WTC11 (cell line): ENCODE measurements around the gene MIPEP. TPM values are rescaled to one million over a fixed set of nuclear protein-coding genes. Genes with fewer than 3 reads are reported as not detected.

Experiments used
- ARID4B ChIP-seq: sonication (generic); formaldehyde crosslinking; IDR thresholded peaks from 2 replicates; pipeline ENCODE4 v1.8.0; 2023; ENCODE audit warnings: missing genetic modification reagents, mild to moderate bottlenecking, borderline replicate concordance
- ATF3 ChIP-seq: sonication (generic); formaldehyde crosslinking; conservative IDR thresholded peaks from 2 replicates; pipeline ENCODE4 v1.8.1; 2022; ENCODE audit warnings: mild to moderate bottlenecking, missing genetic modification reagents
- CDX4 ChIP-seq: fragments of 250-450 bp; sonication (Bioruptor Pico); IDR thresholded peaks from 2 replicates; pipeline ENCODE4 v1.9.0; 2021; ENCODE audit warnings: moderate library complexity, mild to moderate bottlenecking, inconsistent platforms, borderline replicate concordance
- CREM ChIP-seq: sonication (generic); formaldehyde crosslinking; IDR thresholded peaks from 2 replicates; pipeline ENCODE4 v1.8.1; 2022; ENCODE audit warnings: mild to moderate bottlenecking, missing genetic modification reagents, moderate library complexity
- MAX ChIP-seq: sonication (generic); formaldehyde crosslinking; IDR thresholded peaks from 2 replicates; pipeline ENCODE4 v1.8.0; 2022; ENCODE audit warnings: mild to moderate bottlenecking, missing genetic modification reagents
- RELA ChIP-seq: sonication (generic); formaldehyde crosslinking; IDR thresholded peaks from 2 replicates; pipeline ENCODE4 v1.8.1; 2022; ENCODE audit warnings: missing genetic modification reagents, mild to moderate bottlenecking, borderline replicate concordance
- TEAD1 ChIP-seq: sonication (generic); formaldehyde crosslinking; IDR thresholded peaks from 2 replicates; pipeline ENCODE4 v1.8.0; 2022; ENCODE audit warnings: mild to moderate bottlenecking, missing genetic modification reagents
- TEAD4 ChIP-seq: sonication (generic); formaldehyde crosslinking; IDR thresholded peaks from 2 replicates; pipeline ENCODE4 v1.8.0; 2022; ENCODE audit warnings: mild to moderate bottlenecking, missing genetic modification reagents
- USF1 ChIP-seq: sonication (generic); formaldehyde crosslinking; IDR thresholded peaks from 2 replicates; pipeline ENCODE4 v1.8.0; 2022; ENCODE audit warnings: mild to moderate bottlenecking, missing genetic modification reagents
- USF2 ChIP-seq: sonication (generic); formaldehyde crosslinking; IDR thresholded peaks from 2 replicates; pipeline ENCODE4 v1.8.1; 2023; ENCODE audit warnings: mild to moderate bottlenecking, missing genetic modification reagents, moderate library complexity
- ZBTB43 ChIP-seq: sonication (generic); formaldehyde crosslinking; IDR thresholded peaks from 2 replicates; pipeline ENCODE4 v1.8.1; 2023; ENCODE audit warnings: mild to moderate bottlenecking, missing genetic modification reagents
- ZNF423 ChIP-seq: fragments of 250-450 bp; sonication (Bioruptor Pico); IDR thresholded peaks from 2 replicates; pipeline ENCODE4 v2.1.2; 2022; ENCODE audit warnings: mild to moderate bottlenecking, moderate library complexity
- total RNA-seq: library from RNA; stranded (reverse); gene quantifications from 3 replicates; pipeline ENCODE4 v1.2.3, GENCODE V29; 2021
- TF ChIP-seq, protein P1 (sequence below): sonication (generic); formaldehyde crosslinking; IDR thresholded peaks from 2 replicates; pipeline ENCODE4 v1.8.1; 2023; ENCODE audit warnings: mild to moderate bottlenecking, moderate library complexity, missing genetic modification reagents
- TF ChIP-seq, protein P2 (sequence below): fragments of 200-600 bp; IDR thresholded peaks from 2 replicates; pipeline ENCODE4 v1.8.0; 2022; ENCODE audit warnings: antibody characterized with exemption
- TF ChIP-seq, protein P3 (sequence below): sonication (generic); formaldehyde crosslinking; IDR thresholded peaks from 2 replicates; pipeline ENCODE4 v1.8.0; 2023; ENCODE audit warnings: missing genetic modification reagents
- TF ChIP-seq, protein P4 (sequence below): sonication (generic); formaldehyde crosslinking; IDR thresholded peaks from 2 replicates; pipeline ENCODE4 v1.8.0; 2022; ENCODE audit warnings: mild to moderate bottlenecking, missing genetic modification reagents

Gene MIPEP
- total RNA-seq, 1 experiment from 2014 or later, result 30.5 TPM

DNA sequence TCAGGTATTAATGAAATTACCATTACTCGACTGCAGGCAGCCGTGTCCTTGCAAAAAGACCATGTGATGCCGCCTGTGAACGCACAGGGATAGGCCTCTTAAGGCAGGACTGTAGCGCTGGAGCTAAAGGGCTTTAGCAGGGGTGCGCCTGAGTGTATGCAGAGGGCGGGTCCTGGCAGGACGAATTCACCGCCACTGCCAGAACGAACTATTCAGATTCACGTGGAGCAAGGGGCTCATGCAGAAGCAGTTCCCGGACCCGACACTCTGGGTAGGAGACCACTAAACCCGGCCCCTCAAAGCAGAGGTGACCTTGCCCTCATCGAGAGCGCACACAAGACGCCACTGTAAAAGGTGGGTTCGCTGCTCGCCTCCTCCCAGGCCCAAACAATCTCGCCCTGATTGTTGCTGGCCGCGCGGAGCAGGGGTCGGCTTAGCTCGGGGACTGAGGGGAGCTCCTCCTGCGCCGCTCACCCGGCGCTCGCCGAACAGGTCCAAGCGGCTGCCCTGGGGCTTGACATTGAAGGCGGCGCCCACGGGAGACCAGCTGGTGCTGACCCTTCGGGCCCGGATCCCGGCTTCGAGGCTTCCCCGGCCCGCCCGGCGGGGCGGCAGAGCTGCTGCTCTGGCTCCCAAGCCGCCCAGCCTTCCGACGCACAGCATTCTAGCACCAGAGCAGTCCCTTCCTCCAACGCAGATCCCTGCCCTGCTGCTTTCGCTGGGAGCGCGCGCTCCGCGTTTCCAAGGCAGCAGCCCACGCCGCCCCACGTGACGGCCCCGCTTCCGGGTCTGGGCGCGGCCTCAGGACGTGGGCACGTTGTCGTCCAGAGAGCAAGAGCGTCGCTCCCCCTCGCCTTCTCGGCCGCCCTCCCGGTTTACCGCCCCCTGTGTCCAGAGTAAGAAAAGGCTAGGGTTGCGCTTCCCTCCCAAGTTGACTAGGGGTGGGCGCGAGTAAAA lies at the start of gene MIPEP (continued):
- TF ChIP-seq, protein P1, sequence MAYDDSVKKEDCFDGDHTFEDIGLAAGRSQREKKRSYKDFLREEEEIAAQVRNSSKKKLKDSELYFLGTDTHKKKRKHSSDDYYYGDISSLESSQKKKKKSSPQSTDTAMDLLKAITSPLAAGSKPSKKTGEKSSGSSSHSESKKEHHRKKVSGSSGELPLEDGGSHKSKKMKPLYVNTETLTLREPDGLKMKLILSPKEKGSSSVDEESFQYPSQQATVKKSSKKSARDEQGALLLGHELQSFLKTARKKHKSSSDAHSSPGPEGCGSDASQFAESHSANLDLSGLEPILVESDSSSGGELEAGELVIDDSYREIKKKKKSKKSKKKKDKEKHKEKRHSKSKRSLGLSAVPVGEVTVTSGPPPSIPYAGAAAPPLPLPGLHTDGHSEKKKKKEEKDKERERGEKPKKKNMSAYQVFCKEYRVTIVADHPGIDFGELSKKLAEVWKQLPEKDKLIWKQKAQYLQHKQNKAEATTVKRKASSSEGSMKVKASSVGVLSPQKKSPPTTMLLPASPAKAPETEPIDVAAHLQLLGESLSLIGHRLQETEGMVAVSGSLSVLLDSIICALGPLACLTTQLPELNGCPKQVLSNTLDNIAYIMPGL (CRISPR knock-in tag), result peak; percentile 69
- TF ChIP-seq CDX4 (CRISPR knock-in tag) (no peak), ARID4B (CRISPR knock-in tag) (peak; percentile 87), ZNF423 (CRISPR knock-in tag) (no peak), USF2 (CRISPR knock-in tag) (peak; percentile 99), TEAD1 (CRISPR knock-in tag) (peak; percentile 72; the same call in 1 of the 2 replicates), RELA (no peak), ZBTB43 (CRISPR knock-in tag) (0 out of 2 replicates have a peak, but pooled peaks have one; percentile 35), CREM (CRISPR knock-in tag) (peak; percentile 69; the same call in 1 of the 2 replicates), TEAD4 (CRISPR knock-in tag) (0 out of 2 replicates have a peak, but pooled peaks have one; percentile 16), USF1 (CRISPR knock-in tag) (peak; percentile 99), ATF3 (CRISPR knock-in tag) (no peak), MAX (CRISPR knock-in tag) (peak; percentile 90)
- TF ChIP-seq, protein P2, sequence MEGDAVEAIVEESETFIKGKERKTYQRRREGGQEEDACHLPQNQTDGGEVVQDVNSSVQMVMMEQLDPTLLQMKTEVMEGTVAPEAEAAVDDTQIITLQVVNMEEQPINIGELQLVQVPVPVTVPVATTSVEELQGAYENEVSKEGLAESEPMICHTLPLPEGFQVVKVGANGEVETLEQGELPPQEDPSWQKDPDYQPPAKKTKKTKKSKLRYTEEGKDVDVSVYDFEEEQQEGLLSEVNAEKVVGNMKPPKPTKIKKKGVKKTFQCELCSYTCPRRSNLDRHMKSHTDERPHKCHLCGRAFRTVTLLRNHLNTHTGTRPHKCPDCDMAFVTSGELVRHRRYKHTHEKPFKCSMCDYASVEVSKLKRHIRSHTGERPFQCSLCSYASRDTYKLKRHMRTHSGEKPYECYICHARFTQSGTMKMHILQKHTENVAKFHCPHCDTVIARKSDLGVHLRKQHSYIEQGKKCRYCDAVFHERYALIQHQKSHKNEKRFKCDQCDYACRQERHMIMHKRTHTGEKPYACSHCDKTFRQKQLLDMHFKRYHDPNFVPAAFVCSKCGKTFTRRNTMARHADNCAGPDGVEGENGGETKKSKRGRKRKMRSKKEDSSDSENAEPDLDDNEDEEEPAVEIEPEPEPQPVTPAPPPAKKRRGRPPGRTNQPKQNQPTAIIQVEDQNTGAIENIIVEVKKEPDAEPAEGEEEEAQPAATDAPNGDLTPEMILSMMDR, result peak; percentile 21; the same call in 1 of the 2 replicates
- TF ChIP-seq, protein P3, sequence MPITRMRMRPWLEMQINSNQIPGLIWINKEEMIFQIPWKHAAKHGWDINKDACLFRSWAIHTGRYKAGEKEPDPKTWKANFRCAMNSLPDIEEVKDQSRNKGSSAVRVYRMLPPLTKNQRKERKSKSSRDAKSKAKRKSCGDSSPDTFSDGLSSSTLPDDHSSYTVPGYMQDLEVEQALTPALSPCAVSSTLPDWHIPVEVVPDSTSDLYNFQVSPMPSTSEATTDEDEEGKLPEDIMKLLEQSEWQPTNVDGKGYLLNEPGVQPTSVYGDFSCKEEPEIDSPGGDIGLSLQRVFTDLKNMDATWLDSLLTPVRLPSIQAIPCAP, result 0 out of 2 replicates have a peak, but pooled peaks have one; percentile 43
- TF ChIP-seq, protein P4, sequence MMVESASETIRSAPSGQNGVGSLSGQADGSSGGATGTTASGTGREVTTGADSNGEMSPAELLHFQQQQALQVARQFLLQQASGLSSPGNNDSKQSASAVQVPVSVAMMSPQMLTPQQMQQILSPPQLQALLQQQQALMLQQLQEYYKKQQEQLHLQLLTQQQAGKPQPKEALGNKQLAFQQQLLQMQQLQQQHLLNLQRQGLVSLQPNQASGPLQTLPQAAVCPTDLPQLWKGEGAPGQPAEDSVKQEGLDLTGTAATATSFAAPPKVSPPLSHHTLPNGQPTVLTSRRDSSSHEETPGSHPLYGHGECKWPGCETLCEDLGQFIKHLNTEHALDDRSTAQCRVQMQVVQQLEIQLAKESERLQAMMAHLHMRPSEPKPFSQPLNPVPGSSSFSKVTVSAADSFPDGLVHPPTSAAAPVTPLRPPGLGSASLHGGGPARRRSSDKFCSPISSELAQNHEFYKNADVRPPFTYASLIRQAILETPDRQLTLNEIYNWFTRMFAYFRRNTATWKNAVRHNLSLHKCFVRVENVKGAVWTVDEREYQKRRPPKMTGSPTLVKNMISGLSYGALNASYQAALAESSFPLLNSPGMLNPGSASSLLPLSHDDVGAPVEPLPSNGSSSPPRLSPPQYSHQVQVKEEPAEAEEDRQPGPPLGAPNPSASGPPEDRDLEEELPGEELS (CRISPR knock-in tag), result peak; percentile 83
- TF ChIP-seq, all 79 proteins: peak for 22
